Measurements from ENCODE around the gene MTHFR. TPM values are rescaled to one million over a fixed set of nuclear protein-coding genes. Genes with fewer than 3 reads are reported as not detected.

MTHFR gene
- total RNA-seq, 2 donors from 2014 or later: 22.3 to 30.0 TPM

DNA sequence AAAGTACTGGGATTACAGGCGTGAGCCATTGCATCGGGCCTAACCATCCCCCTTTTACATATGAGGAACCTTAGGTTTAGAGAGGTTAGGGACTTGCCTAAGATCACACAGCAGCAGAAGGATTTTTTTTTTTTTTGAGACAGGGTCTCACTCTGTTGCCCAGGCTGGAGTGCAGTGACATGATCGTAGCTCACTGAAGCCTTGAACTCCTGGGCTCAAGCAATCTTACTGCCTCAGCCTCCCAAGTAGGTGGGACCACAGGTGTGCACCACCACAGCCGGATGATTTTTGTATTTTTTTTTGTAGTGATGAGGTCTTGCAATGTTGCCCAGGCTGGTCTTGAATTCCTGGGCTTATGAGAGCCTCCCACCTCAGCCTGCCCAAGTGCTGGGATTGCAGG, 46.0 kb downstream of the MTHFR start:
- TF ChIP-seq, protein P1, sequence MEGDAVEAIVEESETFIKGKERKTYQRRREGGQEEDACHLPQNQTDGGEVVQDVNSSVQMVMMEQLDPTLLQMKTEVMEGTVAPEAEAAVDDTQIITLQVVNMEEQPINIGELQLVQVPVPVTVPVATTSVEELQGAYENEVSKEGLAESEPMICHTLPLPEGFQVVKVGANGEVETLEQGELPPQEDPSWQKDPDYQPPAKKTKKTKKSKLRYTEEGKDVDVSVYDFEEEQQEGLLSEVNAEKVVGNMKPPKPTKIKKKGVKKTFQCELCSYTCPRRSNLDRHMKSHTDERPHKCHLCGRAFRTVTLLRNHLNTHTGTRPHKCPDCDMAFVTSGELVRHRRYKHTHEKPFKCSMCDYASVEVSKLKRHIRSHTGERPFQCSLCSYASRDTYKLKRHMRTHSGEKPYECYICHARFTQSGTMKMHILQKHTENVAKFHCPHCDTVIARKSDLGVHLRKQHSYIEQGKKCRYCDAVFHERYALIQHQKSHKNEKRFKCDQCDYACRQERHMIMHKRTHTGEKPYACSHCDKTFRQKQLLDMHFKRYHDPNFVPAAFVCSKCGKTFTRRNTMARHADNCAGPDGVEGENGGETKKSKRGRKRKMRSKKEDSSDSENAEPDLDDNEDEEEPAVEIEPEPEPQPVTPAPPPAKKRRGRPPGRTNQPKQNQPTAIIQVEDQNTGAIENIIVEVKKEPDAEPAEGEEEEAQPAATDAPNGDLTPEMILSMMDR (conservative IDR thresholded peaks at IDR 0.05): no peak
- H3K9me3 Mint-ChIP-seq: no peaks in the 10 kb centered on the region
- no peak overlapping the region for H3K9ac ChIP-seq (ENCODE audit: extremely low read depth, low read length, poor library complexity, severe bottlenecking)
- H3K36me3 ChIP-seq (ENCODE audit: control insufficient read depth, insufficient read depth, low read length): no peaks in the 10 kb centered on the region
- no peak for DNase-seq
- peaks cover 7% of the 10 kb centered on the region for H3K4me1 Mint-ChIP-seq
- no peaks in the 10 kb centered on the region for H3K4me1 ChIP-seq (ENCODE audit: control insufficient read depth, insufficient read depth, low read length)
- WGBS, 2 experiments (ENCODE audit: insufficient coverage in 1 of 2, insufficient read length in 1 of 2): 91 to 100% methylated on average over 2 to 4 of the region's 4 CpGs
- no peak overlapping the region for H3K27ac ChIP-seq (ENCODE audit: low read depth, low read length)
- H3K36me3 Mint-ChIP-seq (ENCODE audit: low read depth): no peaks in the 10 kb centered on the region
- peaks cover 15% of the 10 kb centered on the region for H3K27me3 ChIP-seq (ENCODE audit: control insufficient read depth, insufficient read depth, low read length, poor library complexity, severe bottlenecking)
- no peaks in the 10 kb centered on the region for H3K9me3 ChIP-seq (ENCODE audit: control insufficient read depth, low read length)
- H3K27me3 Mint-ChIP-seq (ENCODE audit: insufficient read depth): peaks cover 60% of the 10 kb centered on the region
- H3K4me3 ChIP-seq (ENCODE audit: low read length): no peak overlapping the region
- H3K27ac Mint-ChIP-seq: no peak overlapping the region
- no peak overlapping the region for H3K4me3 Mint-ChIP-seq

DNA sequence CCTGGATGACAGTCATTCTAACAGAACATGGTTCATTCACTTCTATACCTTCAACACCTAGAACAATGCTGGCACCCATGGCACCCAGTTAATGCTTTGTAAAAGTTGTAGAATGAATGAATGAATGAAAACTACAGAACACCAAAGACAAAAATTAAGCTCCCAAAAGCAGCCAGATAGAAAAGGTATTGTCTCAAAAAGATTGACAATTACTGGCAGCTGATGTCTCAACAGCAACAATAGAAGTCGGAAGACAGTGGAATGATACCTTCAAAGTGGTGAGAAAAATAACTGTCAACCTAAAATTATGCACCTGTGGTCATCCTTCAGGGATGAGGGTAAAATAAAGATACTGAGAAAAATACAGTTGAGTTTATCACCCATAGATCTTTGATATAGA, 48.7 kb downstream of the MTHFR start:
- Mint-ChIP-seq H3K4me3 (no peak overlapping the region), H3K9me3 (no peaks in the 10 kb centered on the region), H3K4me1 (peaks cover 16% of the 10 kb centered on the region), H3K27me3 (ENCODE audit: insufficient read depth) (peaks cover 43% of the 10 kb centered on the region), H3K27ac (no peak overlapping the region), H3K36me3 (ENCODE audit: low read depth) (no peaks in the 10 kb centered on the region)
- DNase-seq: no peak
- Histone ChIP-seq H3K36me3 (ENCODE audit: control insufficient read depth, insufficient read depth, low read length) (no peaks in the 10 kb centered on the region), H3K4me3 (ENCODE audit: low read length) (no peak overlapping the region), H3K9ac (ENCODE audit: extremely low read depth, low read length, poor library complexity, severe bottlenecking) (no peak overlapping the region), H3K27ac (ENCODE audit: low read depth, low read length) (no peak overlapping the region), H3K9me3 (ENCODE audit: control insufficient read depth, low read length) (no peaks in the 10 kb centered on the region), H3K27me3 (ENCODE audit: control insufficient read depth, insufficient read depth, low read length, poor library complexity, severe bottlenecking) (peaks cover 12% of the 10 kb centered on the region), H3K4me1 (ENCODE audit: control insufficient read depth, insufficient read depth, low read length) (peaks cover 3% of the 10 kb centered on the region)
- 93 to 100% methylated on average over 1 of the region's 1 CpG for WGBS, 2 experiments (ENCODE audit: insufficient coverage in 1 of 2, insufficient read length in 1 of 2)
- TF ChIP-seq, protein P1 (conservative IDR thresholded peaks at IDR 0.05): no peak

GRCh38 chr1:11753555-11754208, 52.1 kb downstream of the MTHFR start:
- H3K36me3 Mint-ChIP-seq (ENCODE audit: low read depth): peaks cover 6% of the 10 kb centered on the region
- Histone ChIP-seq H3K9me3 (ENCODE audit: control insufficient read depth, low read length) (no peaks in the 10 kb centered on the region), H3K4me1 (ENCODE audit: control insufficient read depth, insufficient read depth, low read length) (peaks cover 3% of the 10 kb centered on the region), H3K27me3 (ENCODE audit: control insufficient read depth, insufficient read depth, low read length, poor library complexity, severe bottlenecking) (no peaks in the 10 kb centered on the region), H3K4me3 (ENCODE audit: low read length) (no peak overlapping the region), H3K9ac (ENCODE audit: extremely low read depth, low read length, poor library complexity, severe bottlenecking) (no peak overlapping the region), H3K36me3 (ENCODE audit: control insufficient read depth, insufficient read depth, low read length) (no peaks in the 10 kb centered on the region), H3K27ac (ENCODE audit: low read depth, low read length) (peak overlapping the region; percentile 17)
- H3K4me3 Mint-ChIP-seq: no peak overlapping the region
- WGBS, 2 experiments (ENCODE audit: insufficient coverage in 1 of 2, insufficient read length in 1 of 2): 58 to 89% methylated on average over 2 to 7 of the region's 7 CpGs
- no peak for DNase-seq
- H3K27ac Mint-ChIP-seq: peak overlapping the region; percentile 2
- peaks cover 17% of the 10 kb centered on the region for H3K27me3 Mint-ChIP-seq (ENCODE audit: insufficient read depth)
- H3K9me3 Mint-ChIP-seq: no peaks in the 10 kb centered on the region
- peaks cover 21% of the 10 kb centered on the region for H3K4me1 Mint-ChIP-seq
- TF ChIP-seq, protein P1 (conservative IDR thresholded peaks at IDR 0.05): no peak
